BLaER1 (cell line): ENCODE results near the gene NEUROD2.

Experiments
- H3K27ac ChIP-seq: shearing (Covaris generic); formaldehyde crosslinking; 2 replicates; pipeline ENCODE4 v1.8.1; 2022
- H3K27me3 ChIP-seq: shearing (Covaris generic); formaldehyde crosslinking; 2 replicates; pipeline ENCODE4 v1.8.1; 2022
- H3K36me3 ChIP-seq: shearing (Covaris generic); formaldehyde crosslinking; 2 replicates; pipeline ENCODE4 v1.8.1; 2022
- H3K4me1 ChIP-seq: shearing (Covaris generic); formaldehyde crosslinking; 2 replicates; pipeline ENCODE4 v1.8.1; 2022
- H3K4me2 ChIP-seq: shearing (Covaris generic); formaldehyde crosslinking; 2 replicates; pipeline ENCODE4 v1.8.1; 2022
- H3K4me3 ChIP-seq: shearing (Covaris generic); formaldehyde crosslinking; 2 replicates; pipeline ENCODE4 v1.8.1; 2022
- H3K9ac ChIP-seq: shearing (Covaris generic); formaldehyde crosslinking; 2 replicates; pipeline ENCODE4 v1.8.1; 2022
- H3K9me3 ChIP-seq: shearing (Covaris generic); formaldehyde crosslinking; 2 replicates; pipeline ENCODE4 v1.8.1; 2022
- H4K20me1 ChIP-seq: shearing (Covaris generic); formaldehyde crosslinking; 2 replicates; pipeline ENCODE4 v1.8.1; 2022
- Cebpa-rat ChIP-seq: shearing (Covaris generic); IDR thresholded peaks from 2 replicates; pipeline ENCODE4 v1.8.1; 2022

NEUROD2 gene

DNA sequence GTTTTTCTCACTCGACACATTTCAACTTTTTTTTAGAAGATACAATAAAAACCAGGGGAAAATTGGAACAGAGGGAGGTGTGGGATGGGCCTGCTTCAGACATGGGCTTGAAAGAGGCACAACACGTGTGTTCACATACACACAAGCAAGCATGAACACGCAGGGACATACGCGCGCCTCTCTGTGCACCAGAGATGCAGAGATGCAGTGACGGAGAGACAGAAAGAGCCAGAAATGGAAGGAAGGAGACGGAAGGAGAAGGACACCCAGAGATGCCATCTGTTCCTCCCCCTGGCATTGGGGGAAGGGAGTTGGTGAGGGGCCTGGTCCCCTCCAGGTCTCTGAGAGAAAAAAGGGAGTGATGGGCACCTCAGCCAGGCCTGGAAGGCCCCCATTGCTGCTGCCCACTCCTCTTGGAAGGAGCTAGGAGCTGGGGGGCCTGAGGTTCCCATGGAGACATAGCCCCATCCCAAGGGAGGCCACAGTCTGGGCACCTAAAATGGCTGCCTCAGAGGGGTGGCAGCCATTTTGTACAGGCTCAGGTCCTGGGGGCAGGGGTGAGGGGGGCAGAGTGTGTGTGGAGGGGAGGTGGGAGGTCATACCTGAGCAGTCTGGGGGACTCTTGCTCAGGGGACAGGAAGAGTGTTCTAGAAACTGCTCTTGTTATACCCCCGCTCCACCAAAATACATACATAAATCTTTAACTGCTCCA lies 3.8 kb upstream of the NEUROD2 start:
- no peaks in the 10 kb centered on the region for H3K36me3 ChIP-seq
- no peaks in the 10 kb centered on the region for H3K4me1 ChIP-seq
- H3K4me2 ChIP-seq, result no peak overlapping the region
- H3K9me3 ChIP-seq, result no peaks in the 10 kb centered on the region
- no peak overlapping the region for H3K4me3 ChIP-seq
- TF ChIP-seq Cebpa-rat, result no peak
- peaks cover 36% of the 10 kb centered on the region for H3K27me3 ChIP-seq
- H3K27ac ChIP-seq, result no peak overlapping the region
- H3K9ac ChIP-seq, result no peak overlapping the region
- H4K20me1 ChIP-seq, result peaks cover 9% of the 10 kb centered on the region

DNA sequence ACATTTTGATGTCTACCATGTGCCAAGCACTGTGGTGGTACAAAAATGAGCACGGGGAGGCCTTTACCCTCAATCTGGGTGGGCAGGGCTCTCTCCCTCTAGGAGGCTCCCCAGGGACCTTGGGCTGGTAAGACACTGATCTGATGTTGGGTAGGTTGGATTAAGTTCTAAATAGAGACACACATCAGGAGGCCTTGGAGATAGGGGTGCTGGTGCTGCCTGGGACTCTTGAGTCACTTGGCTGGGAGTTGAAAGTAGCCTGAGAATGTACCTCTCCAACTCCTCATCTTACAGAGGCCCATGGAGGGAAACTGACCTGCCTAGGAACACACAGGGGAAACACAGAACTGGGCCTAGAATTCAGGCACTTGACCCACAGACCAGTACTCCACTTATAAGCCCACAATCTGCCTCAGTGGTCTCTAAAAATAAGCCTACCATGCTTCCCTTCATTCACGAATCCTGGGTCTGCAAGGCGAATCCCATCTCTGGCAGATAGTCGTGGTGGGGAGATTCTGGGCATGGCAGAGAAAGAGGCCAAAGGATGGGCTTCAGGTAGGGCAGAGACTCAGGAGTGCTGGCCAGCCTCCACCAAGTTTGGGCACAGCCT lies 1.8 kb upstream of the NEUROD2 start:
- Histone ChIP-seq H3K36me3 (no peaks in the 10 kb centered on the region), H3K4me3 (no peak overlapping the region), H3K9ac (no peak overlapping the region), H3K27ac (no peak overlapping the region), H3K27me3 (peaks cover 56% of the 10 kb centered on the region), H4K20me1 (peaks cover 29% of the 10 kb centered on the region), H3K4me2 (no peak overlapping the region), H3K4me1 (0 out of 2 replicates have a peak, but pooled peaks cover 8% of the 10 kb centered on the region), H3K9me3 (no peaks in the 10 kb centered on the region)
- no peak for TF ChIP-seq Cebpa-rat

DNA sequence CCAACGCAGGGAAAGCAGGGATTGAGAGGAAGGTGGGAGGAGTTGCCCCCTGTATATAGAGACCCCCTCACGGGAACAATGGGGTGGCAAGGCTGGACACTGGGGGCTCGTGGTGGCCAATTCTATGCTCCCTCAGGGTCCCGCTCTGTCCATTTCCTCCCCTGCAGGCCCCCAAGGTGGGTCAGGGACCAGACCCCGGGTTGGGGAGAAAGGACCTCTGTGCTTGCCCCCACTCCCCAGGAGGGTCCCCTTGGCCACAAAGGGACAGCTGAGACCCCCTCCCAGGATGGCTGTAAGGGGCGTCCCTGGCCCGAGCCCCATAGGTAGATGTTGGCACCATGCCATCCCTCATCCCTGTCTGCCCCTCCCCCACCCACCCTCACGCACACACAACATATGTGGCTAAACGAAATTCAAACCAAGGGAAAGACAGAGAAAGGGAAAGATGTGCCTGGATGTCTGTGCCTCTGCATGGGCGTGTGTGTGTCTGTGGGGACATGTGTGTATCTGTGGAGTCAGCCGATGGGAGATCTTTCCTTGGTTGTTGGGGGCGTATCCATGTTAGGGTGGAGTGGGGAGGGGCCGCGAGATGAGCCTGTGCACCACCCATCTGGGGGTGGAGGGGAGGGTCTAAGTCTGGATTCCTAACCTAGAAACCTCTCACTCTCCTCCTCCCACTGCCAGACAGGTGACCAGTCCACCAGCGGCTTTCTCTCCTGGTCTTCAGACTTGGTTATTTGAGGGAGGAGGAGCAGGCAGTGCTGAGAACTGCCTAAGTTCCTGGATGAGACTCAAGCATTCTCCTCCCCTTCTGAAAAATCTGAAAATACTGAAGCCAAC lies 642 bp upstream of the NEUROD2 start:
- H4K20me1 ChIP-seq, result peaks cover 39% of the 10 kb centered on the region
- no peak overlapping the region for H3K4me2 ChIP-seq
- H3K27ac ChIP-seq, result no peak overlapping the region
- H3K9ac ChIP-seq, result no peak overlapping the region
- 0 out of 2 replicates have a peak, but pooled peaks cover 8% of the 10 kb centered on the region for H3K4me1 ChIP-seq
- H3K4me3 ChIP-seq, result no peak overlapping the region
- no peak for TF ChIP-seq Cebpa-rat
- no peaks in the 10 kb centered on the region for H3K36me3 ChIP-seq
- no peaks in the 10 kb centered on the region for H3K9me3 ChIP-seq
- peaks cover 67% of the 10 kb centered on the region for H3K27me3 ChIP-seq

DNA sequence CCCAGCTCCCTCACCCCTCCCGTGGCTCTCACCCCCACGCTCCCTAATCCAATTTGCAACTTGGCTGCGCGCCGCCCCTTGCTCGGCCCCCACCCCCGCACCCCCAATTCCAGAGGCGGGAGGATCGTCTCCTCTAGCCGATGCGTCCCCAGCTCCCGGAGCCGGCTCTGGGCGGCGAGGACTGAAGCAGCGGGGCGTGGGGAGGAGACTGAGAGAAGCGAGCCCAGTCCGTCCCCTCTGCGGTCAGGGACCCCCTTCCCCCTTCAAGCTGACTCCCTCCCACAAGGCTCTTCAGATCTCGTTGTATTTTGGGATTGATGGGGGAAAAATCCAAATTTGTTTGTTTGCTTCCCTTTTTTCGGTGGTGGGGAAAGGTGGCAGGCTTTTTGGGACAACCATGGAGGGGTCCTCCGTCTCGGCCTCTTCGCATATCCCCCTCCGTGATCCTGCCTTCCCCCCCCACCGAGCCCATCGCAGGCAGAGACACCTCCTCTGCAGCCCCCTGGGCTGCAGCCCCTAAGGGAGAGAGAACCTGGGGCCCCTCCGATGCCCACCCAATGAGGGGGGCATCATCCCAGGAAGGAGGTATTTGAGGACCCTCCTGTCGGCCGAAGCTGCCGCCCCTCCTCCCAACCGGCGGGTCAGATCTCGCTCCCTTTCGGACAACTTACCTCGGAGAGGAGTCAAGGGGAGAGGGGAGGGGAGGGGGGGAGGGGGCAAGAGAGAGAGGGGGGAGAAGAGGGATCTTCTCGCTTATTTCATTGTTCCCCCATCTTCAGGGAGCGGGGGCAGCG lies 466 bp downstream of the NEUROD2 start:
- H3K27ac ChIP-seq, result no peak overlapping the region
- peaks cover 79% of the 10 kb centered on the region for H3K27me3 ChIP-seq
- no peak for TF ChIP-seq Cebpa-rat

DNA sequence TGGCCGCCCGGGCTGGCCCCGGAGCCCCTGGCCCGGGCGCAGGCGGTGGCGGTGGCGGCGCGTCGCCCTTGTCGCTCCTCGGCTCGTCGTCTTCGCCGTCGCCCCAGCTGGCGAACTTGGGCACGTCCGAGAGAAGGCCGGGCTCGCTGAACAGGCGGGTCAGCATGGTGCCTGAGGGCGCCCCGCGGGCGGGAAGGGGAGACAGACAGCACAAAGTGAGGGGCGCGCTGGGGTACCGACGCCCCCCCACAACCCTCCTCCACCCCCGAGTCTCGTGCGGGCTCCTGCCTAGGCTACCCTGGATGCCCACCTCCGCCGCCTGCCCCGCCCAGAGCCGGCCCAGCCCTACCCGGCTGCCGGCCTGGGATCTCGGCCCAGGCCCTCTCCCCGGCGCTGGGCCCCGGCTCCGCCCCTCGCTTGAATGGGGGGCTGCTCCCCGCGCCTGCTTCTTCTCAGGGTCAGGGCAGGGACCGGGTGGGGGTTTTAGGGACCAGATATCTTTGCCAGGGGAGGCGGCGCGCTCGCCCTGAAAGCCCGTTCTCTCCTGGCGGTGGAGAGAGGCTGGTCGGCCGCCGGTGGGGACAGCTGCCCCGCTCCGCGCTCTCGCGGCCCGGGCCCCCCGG lies 1.2 kb downstream of the NEUROD2 start:
- Histone ChIP-seq H3K27me3 (peaks cover 86% of the 10 kb centered on the region), H4K20me1 (peaks cover 57% of the 10 kb centered on the region), H3K27ac (no peak overlapping the region), H3K9ac (no peak overlapping the region), H3K4me1 (0 out of 2 replicates have a peak, but pooled peaks cover 8% of the 10 kb centered on the region), H3K36me3 (no peaks in the 10 kb centered on the region), H3K4me2 (no peak overlapping the region), H3K9me3 (no peaks in the 10 kb centered on the region), H3K4me3 (0 out of 2 replicates have a peak overlapping the region, but pooled peaks have one; percentile 14)
- TF ChIP-seq Cebpa-rat, result no peak

More for the DNA sequence above, 466 bp downstream of the NEUROD2 start:
- Histone ChIP-seq H3K9me3 (no peaks in the 10 kb centered on the region), H3K4me1 (0 out of 2 replicates have a peak, but pooled peaks cover 8% of the 10 kb centered on the region), H3K36me3 (no peaks in the 10 kb centered on the region), H4K20me1 (peaks cover 50% of the 10 kb centered on the region), H3K4me3 (no peak overlapping the region), H3K4me2 (no peak overlapping the region), H3K9ac (no peak overlapping the region)

DNA sequence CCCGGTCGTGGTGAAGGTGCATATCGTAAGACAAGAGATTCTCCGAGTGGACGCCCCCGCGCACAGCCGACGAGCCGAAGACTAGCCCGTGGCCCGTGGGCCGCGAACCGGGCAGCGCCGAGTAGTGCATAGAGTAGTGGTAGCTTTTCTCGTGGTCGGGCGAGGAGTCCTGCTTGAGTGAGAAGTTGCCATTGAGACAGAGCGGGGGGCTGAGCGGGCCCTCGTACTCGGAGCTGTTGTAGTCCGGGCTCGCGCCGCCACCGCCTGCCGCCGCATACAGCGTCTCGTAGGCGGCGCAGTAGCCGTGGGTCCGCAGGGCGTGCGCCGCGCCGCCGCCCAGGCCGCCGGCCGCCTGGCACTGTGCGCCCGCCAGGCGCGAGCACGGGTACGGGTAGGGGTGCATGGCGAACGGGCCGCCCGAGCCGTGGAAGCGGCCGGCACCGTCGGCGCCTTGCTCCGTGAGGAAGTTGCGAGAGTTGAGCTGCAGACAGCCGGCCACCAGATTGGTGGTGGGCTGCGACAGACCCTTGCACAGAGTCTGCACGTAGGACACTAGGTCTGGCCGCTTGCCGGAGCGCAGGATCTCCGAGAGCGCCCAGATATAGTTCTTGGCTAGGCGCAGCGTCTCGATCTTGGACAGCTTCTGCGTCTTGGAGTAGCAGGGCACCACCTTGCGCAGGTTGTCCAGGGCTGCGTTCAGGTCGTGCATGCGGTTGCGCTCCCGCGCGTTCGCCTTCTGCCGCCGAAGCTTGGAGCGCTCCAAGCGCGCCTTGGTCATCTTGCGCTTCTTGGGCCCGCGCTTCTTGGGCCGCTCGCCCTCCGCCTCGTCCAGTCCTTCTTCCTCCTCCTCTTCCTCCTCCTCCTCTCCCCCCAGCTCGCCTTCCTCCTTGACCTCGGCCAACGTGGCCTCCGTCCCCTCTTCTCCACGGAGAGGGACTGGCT lies 2.0 kb downstream of the NEUROD2 start:
- Histone ChIP-seq H3K4me3 (no peak overlapping the region; the same call in 1 of the 2 replicates), H4K20me1 (peaks cover 65% of the 10 kb centered on the region), H3K9me3 (no peaks in the 10 kb centered on the region), H3K36me3 (no peaks in the 10 kb centered on the region), H3K27ac (no peak overlapping the region), H3K4me2 (peak overlapping the region; percentile 13), H3K27me3 (peaks cover 93% of the 10 kb centered on the region), H3K4me1 (0 out of 2 replicates have a peak, but pooled peaks cover 8% of the 10 kb centered on the region), H3K9ac (no peak overlapping the region)
- TF ChIP-seq Cebpa-rat, result no peak

DNA sequence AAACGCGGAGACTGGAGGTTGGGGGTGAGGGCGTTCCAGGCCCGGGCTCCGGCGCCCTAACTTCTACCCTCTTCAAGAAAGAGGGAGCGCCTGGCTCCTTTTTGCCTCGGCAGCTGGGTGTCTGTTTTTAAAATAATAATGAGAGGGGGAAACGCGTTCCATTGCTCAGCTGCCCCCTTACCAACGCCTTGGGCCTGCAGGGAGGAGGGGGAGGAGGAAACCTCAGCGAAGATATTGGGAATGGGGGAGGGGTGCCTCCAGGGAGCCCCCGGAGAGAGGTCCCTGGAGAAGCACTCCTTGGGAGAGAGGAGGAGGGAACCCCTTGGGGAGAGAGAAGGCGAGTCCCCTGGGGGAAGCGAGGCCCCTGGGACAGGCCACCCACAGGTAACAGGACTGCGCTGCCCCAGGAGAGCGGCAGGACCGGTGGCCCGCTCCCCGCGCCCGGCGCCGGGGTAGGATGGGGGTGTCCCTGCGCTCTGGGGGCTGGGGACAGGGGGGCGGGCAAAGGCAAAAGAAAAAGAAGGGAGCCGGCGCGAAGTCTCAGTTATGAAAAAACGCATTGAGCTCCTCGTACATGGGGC lies 2.7 kb downstream of the NEUROD2 start:
- no peak overlapping the region for H3K4me3 ChIP-seq
- H3K4me2 ChIP-seq, result peak overlapping the region; percentile 13; the same call in 1 of the 2 replicates

More for the DNA sequence above, 2.7 kb downstream of the NEUROD2 start:
- Histone ChIP-seq H3K27ac (no peak overlapping the region), H4K20me1 (peaks cover 73% of the 10 kb centered on the region), H3K4me1 (0 out of 2 replicates have a peak, but pooled peaks cover 8% of the 10 kb centered on the region), H3K9me3 (no peaks in the 10 kb centered on the region), H3K9ac (no peak overlapping the region), H3K27me3 (peaks cover 100% of the 10 kb centered on the region), H3K36me3 (no peaks in the 10 kb centered on the region)
- no peak for TF ChIP-seq Cebpa-rat
